ENCODE results near the gene TMEM54.

Gene TMEM54

GRCh38 chr1:32894681-32895080 is 6.5 kb downstream of the TMEM54 start:
- DNase-seq (ENCODE audit: low read depth in 1 of 2, low spot score in 1 of 2): no peak
- TF ChIP-seq CTCF (IDR thresholded peaks at IDR 0.05; ENCODE audit: insufficient read depth, low read length) (no peak), POLR2AphosphoS5 (IDR thresholded peaks at IDR 0.05; ENCODE audit: low read depth) (no peak), GABPA (IDR thresholded peaks at IDR 0.05; ENCODE audit: low read depth) (no peak), SPI1 (IDR thresholded peaks at IDR 0.05; ENCODE audit: borderline replicate concordance, low read depth) (no peak)
- TF ChIP-seq, protein P1, sequence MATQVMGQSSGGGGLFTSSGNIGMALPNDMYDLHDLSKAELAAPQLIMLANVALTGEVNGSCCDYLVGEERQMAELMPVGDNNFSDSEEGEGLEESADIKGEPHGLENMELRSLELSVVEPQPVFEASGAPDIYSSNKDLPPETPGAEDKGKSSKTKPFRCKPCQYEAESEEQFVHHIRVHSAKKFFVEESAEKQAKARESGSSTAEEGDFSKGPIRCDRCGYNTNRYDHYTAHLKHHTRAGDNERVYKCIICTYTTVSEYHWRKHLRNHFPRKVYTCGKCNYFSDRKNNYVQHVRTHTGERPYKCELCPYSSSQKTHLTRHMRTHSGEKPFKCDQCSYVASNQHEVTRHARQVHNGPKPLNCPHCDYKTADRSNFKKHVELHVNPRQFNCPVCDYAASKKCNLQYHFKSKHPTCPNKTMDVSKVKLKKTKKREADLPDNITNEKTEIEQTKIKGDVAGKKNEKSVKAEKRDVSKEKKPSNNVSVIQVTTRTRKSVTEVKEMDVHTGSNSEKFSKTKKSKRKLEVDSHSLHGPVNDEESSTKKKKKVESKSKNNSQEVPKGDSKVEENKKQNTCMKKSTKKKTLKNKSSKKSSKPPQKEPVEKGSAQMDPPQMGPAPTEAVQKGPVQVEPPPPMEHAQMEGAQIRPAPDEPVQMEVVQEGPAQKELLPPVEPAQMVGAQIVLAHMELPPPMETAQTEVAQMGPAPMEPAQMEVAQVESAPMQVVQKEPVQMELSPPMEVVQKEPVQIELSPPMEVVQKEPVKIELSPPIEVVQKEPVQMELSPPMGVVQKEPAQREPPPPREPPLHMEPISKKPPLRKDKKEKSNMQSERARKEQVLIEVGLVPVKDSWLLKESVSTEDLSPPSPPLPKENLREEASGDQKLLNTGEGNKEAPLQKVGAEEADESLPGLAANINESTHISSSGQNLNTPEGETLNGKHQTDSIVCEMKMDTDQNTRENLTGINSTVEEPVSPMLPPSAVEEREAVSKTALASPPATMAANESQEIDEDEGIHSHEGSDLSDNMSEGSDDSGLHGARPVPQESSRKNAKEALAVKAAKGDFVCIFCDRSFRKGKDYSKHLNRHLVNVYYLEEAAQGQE (IDR thresholded peaks at IDR 0.05; ENCODE audit: insufficient replicate concordance, low read depth): no peak

GRCh38 chr1:32894019-32894600 is 7.1 kb downstream of the TMEM54 start:
- no peak for DNase-seq (ENCODE audit: low read depth in 1 of 2, low spot score in 1 of 2)
- Histone ChIP-seq H3K27ac (replicated peaks) (no peak overlapping the region), H3K27me3 (ENCODE audit: insufficient read depth, poor library complexity, severe bottlenecking) (peaks cover 38% of the 10 kb centered on the region), H3K4me3 (replicated peaks; ENCODE audit: insufficient read depth, low read length) (no peak overlapping the region)
- TF ChIP-seq GABPA (IDR thresholded peaks at IDR 0.05; ENCODE audit: low read depth) (no peak), SPI1 (IDR thresholded peaks at IDR 0.05; ENCODE audit: borderline replicate concordance, low read depth) (no peak), CTCF (IDR thresholded peaks at IDR 0.05; ENCODE audit: insufficient read depth, low read length) (no peak), POLR2AphosphoS5 (IDR thresholded peaks at IDR 0.05; ENCODE audit: low read depth) (no peak)
- TF ChIP-seq, protein P1 (IDR thresholded peaks at IDR 0.05; ENCODE audit: insufficient replicate concordance, low read depth): no peak

More at GRCh38 chr1:32894681-32895080, 6.5 kb downstream of the TMEM54 start:
- H3K27me3 ChIP-seq (ENCODE audit: insufficient read depth, poor library complexity, severe bottlenecking): peaks cover 40% of the 10 kb centered on the region
- H3K27ac ChIP-seq (replicated peaks): no peak overlapping the region
- H3K4me3 ChIP-seq (replicated peaks; ENCODE audit: insufficient read depth, low read length): no peak overlapping the region

DNA sequence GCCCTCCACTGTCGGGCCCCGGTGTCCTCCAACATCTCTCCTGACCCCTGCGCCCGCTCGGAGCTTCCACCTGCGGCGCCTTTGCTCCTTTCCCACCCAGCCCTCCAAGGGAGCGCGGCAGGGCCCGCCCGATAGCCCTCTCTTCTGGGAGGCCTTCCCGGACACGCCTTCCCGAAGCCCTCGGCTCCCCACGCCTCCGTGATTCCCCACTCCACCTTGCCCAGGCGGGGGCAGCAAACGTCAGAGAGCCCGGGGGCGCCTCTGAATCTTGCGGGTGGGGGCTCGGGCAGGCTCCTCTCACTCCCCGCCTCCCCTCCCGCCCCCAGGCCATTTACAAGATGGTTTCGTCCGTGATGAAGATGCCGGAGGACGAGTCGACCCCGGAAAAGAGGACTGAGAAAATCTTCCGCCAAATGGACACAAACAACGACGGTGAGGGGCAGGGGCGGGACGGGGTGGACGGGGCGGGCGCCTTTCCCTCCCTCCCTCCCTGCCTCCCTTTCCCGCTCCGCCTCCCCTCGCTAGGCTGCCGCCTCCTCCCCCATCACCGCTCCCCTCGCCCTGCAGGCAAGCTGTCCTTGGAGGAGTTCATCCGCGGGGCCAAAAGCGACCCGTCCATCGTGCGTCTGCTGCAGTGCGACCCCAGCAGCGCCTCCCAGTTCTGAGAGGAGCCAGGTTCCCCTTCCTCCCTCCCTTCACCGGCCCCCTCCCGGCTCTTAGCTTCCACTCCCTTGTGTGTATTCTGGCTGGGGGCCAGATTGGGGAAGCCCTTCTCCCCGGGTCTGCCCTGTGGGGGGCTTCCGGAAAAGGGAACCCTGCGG is 7.8 kb downstream of the TMEM54 start:
- Histone ChIP-seq H3K4me3 (replicated peaks; ENCODE audit: insufficient read depth, low read length) (no peak overlapping the region), H3K27ac (replicated peaks) (no peak overlapping the region), H3K27me3 (ENCODE audit: insufficient read depth, poor library complexity, severe bottlenecking) (peaks cover 36% of the 10 kb centered on the region)
- DNase-seq (ENCODE audit: low read depth in 1 of 2, low spot score in 1 of 2): no peak
- TF ChIP-seq SPI1 (IDR thresholded peaks at IDR 0.05; ENCODE audit: borderline replicate concordance, low read depth) (no peak), POLR2AphosphoS5 (IDR thresholded peaks at IDR 0.05; ENCODE audit: low read depth) (no peak)

GRCh38 chr1:32892368-32893197 is 8.6 kb downstream of the TMEM54 start:
- Histone ChIP-seq H3K4me3 (replicated peaks; ENCODE audit: insufficient read depth, low read length) (no peak overlapping the region), H3K27ac (replicated peaks) (no peak overlapping the region), H3K27me3 (ENCODE audit: insufficient read depth, poor library complexity, severe bottlenecking) (peaks cover 31% of the 10 kb centered on the region)
- DNase-seq (ENCODE audit: low read depth in 1 of 2, low spot score in 1 of 2): no peak
- TF ChIP-seq POLR2AphosphoS5 (IDR thresholded peaks at IDR 0.05; ENCODE audit: low read depth) (no peak), SPI1 (IDR thresholded peaks at IDR 0.05; ENCODE audit: borderline replicate concordance, low read depth) (no peak), GABPA (IDR thresholded peaks at IDR 0.05; ENCODE audit: low read depth) (no peak), CTCF (IDR thresholded peaks at IDR 0.05; ENCODE audit: insufficient read depth, low read length) (no peak)
- TF ChIP-seq, protein P1 (IDR thresholded peaks at IDR 0.05; ENCODE audit: insufficient replicate concordance, low read depth): no peak
